Activated CD8-positive, alpha-beta memory T cell treated with anti-CD3 and anti-CD28 coated beads, Interleukin-2, amount 10 ng/mL, durations not matched to agents 7 days and 5 days (primary cell): ENCODE measurements around the gene ZNF346. TPM values are rescaled to one million over a fixed set of nuclear protein-coding genes. Genes with fewer than 3 reads are reported as not detected.
"Not testable (repeated sequence)": the region's sequence is repeated elsewhere in the genome, so short reads cannot be mapped to it uniquely, and the experiment has no call there.

Experiments
- ATAC-seq: fragments of 150-1000 bp; cut with Tn5 transposase; one replicate; pipeline ENCODE4 v1.10.0; 2021; ENCODE audit warnings: moderate library complexity
- CTCF ChIA-PET: fragments of 350-600 bp; sonication (Branson Sonifier 250); formaldehyde crosslinking; loops from one replicate; lab custom pipeline; 2021; ENCODE audit warnings: antibody characterized with exemption; lab: Charles Lee
- DNase-seq: peaks from one replicate; pipeline ENCODE4 v3.0.0-alpha.2; 2020
- H3K27ac Mint-ChIP-seq: one replicate; pipeline ENCODE4 v1.8.0; 2021; ENCODE audit warnings: mild to moderate bottlenecking, mixed read lengths
- H3K27me3 Mint-ChIP-seq: one replicate; pipeline ENCODE4 v1.8.0; 2021; ENCODE audit warnings: mixed read lengths
- H3K36me3 Mint-ChIP-seq: one replicate; pipeline ENCODE4 v1.8.0; 2021; ENCODE audit warnings: mild to moderate bottlenecking, mixed read lengths
- H3K4me1 Mint-ChIP-seq: one replicate; pipeline ENCODE4 v1.8.0; 2021; ENCODE audit warnings: mixed read lengths
- H3K4me3 Mint-ChIP-seq: one replicate; pipeline ENCODE4 v1.8.0; 2021; ENCODE audit warnings: mild to moderate bottlenecking, moderate library complexity, mixed read lengths
- H3K9me3 Mint-ChIP-seq: one replicate; pipeline ENCODE4 v1.8.0; 2022; ENCODE audit warnings: low read depth, mixed read lengths
- total RNA-seq, 2 experiments: library from RNA; stranded (reverse); gene quantifications; one replicate each; pipeline ENCODE4 v1.2.3, GENCODE V29; 2021

ZNF346 gene
- total RNA-seq, 2 experiments from 2014 or later: 28.8 to 31.2 TPM

DNA sequence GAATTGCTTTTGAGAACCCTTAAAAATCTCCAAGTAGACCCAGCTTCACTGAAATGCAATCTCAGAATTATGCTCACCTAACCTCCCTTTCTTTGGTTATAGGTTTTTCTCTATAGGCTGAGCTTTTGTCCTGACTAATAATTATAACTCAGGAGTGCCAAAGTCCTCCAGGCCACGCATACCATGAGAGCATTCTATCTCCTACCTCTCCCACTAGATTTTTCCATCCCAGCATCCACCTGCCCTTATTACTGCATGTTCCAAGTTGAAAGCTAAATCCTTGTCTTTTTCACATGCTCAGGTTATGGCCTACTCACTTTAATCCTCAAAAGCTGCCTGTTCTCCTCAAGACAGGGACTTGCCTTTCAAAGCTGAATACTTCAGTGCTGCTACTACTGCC is 22.1 kb downstream of the ZNF346 start:
- Mint-ChIP-seq H3K36me3 (peaks cover 25% of the 10 kb centered on the region), H3K27me3 (no peaks in the 10 kb centered on the region), H3K4me1 (peaks cover 2% of the 10 kb centered on the region), H3K9me3 (no peaks in the 10 kb centered on the region), H3K27ac (no peak overlapping the region), H3K4me3 (no peak overlapping the region)
- no peak for DNase-seq
- CTCF ChIA-PET: interaction anchor here (1.5 kb wide), 1 partner anchor 27 kb away, joined by 5 read pairs; no protein-coding TSS in a partner anchor
- no peak for ATAC-seq

DNA sequence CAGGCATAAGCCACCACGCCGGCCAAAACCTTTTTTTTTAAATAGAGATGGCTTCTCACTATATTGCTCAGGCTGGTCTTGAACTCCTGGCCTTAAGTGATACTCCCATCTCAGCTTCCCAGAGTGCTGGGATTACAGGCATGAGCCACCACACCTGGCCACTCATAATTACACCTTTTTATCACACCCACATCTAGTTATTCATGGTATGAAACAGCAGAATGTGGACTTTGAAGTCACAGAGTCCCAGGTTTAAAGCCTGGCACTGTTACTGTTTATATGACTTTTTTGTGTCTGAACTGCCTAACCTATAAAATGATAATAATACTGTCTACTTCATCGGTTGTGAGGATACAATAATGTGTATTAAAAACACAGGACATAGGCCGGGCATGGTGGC is 23.1 kb downstream of the ZNF346 start:
- no peak overlapping the region for H3K4me3 Mint-ChIP-seq
- no peaks in the 10 kb centered on the region for H3K9me3 Mint-ChIP-seq
- CTCF ChIA-PET: interaction anchor here (0.6 kb wide), 1 partner anchor 19 kb away, joined by 5 read pairs; no protein-coding TSS in a partner anchor
- peaks cover 30% of the 10 kb centered on the region for H3K36me3 Mint-ChIP-seq
- DNase-seq: no peak
- peaks cover 2% of the 10 kb centered on the region for H3K4me1 Mint-ChIP-seq
- ATAC-seq: no peak
- no peaks in the 10 kb centered on the region for H3K27me3 Mint-ChIP-seq
- H3K27ac Mint-ChIP-seq: no peak overlapping the region

DNA sequence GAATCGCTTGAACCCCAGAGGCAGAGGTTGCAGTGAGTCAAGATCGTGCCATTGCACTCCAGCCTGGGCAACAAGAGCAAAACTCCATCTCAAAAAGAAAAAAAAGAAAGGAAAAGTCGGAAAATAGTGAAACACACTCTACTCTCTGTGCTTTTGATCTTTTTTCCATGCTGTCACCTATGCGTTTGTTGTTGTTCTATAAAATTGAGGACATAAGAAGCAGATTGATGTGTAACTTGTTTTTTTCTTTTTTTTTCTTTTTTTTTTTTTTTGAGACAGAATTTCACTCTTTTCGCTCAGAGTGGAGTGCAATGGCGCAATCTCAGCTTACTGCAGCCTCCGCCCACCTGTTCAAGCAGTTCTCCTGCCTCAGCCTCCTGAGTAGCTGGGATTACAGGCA is 26.0 kb downstream of the ZNF346 start:
- H3K4me3 Mint-ChIP-seq, CTCF ChIA-PET, DNase-seq, H3K4me1 Mint-ChIP-seq, H3K9me3 Mint-ChIP-seq, H3K27me3 Mint-ChIP-seq, H3K27ac Mint-ChIP-seq, ATAC-seq: not testable (repeated sequence)
- H3K36me3 Mint-ChIP-seq: peaks cover 34% of the 10 kb centered on the region

DNA sequence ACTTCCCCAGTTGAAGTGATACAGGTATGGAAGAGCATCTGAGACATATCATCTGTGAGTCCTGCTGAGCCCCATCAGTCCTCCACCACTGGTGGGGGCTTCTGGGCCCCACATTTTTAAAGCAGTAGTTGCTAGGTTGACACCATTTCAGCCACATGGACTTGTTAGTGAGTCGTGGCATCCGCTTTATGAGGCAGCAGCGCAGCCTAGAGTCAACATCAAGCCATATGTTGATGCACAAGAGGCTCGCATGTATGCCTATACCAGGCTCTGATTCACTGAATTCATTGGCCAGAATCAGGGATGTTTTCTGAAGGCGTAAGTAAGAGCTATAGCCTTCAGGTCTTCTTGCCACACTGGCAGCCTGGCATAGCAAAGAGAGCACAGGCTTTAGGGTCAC is 26.8 kb downstream of the ZNF346 start:
- H3K4me1 Mint-ChIP-seq: peaks cover 2% of the 10 kb centered on the region
- no peak overlapping the region for H3K4me3 Mint-ChIP-seq
- no peaks in the 10 kb centered on the region for H3K27me3 Mint-ChIP-seq
- no peak for DNase-seq
- H3K36me3 Mint-ChIP-seq: peaks cover 32% of the 10 kb centered on the region
- ATAC-seq: no peak
- H3K9me3 Mint-ChIP-seq: no peaks in the 10 kb centered on the region
- CTCF ChIA-PET: no interaction called here
- no peak overlapping the region for H3K27ac Mint-ChIP-seq

DNA sequence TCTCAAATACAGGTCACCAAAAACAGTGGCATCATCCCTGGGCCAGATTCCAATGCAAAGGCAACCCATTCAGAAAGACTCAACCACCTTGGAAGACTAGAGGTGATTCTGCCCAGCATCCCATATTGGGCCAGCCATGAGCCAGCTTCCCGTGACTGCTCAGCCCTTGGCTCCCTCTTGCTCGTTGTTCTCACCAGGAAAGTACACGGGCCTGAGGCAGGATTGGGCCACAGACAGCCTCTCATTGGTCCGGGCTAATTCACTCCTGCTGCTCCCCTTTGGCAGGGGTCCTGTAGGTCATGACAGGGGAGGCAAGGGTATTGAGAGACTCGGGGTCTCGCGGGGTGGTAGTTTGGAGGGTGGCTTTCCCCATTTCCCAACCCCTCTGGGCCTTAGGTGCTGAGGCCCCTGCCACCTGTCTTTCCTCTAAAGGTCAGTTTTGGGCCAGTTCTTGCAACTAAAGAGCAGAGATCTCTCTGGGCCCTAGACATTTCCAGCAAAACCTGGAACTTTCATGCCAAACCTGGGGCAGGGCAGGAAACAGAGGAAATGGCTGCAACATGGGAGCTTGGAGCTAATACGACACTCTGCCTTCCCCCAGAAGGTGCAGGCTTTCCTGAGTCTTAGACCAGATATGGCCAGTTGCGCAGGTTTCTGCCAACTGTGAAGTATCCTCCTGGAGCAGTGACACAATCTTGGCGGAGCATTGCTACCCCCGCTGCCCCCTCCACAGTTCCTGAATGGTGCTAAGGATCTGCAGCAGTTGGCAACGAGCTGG is 42.2 kb downstream of the ZNF346 start:
- Mint-ChIP-seq H3K27me3 (no peaks in the 10 kb centered on the region), H3K4me1 (no peaks in the 10 kb centered on the region), H3K4me3 (no peak overlapping the region), H3K9me3 (no peaks in the 10 kb centered on the region), H3K27ac (no peak overlapping the region), H3K36me3 (peaks cover 13% of the 10 kb centered on the region)
- ATAC-seq (no peak), DNase-seq (no peak)
- CTCF ChIA-PET: no interaction called here

DNA sequence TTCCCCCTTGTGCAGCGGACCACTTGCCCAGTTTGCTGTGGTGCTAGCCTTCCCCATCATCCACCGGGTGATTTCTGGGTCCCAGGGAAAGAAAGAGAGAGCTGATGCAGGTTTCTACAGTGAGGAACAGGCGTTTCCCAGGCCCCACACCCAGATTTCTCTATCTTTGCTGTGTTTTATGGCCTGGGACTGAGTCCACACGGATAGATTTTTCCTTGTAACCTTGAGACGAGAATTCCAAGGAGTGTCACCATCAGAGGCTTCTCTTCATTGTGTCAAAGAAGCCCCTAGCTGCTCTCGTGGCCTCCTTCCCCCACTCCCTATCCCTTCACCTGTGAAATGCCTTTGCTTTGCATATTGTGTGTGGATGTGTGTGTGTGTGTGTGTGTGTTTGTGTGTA is 43.0 kb downstream of the ZNF346 start:
- Mint-ChIP-seq H3K4me1 (no peaks in the 10 kb centered on the region), H3K4me3 (no peak overlapping the region), H3K27me3 (no peaks in the 10 kb centered on the region), H3K27ac (no peak overlapping the region), H3K36me3 (peaks cover 10% of the 10 kb centered on the region), H3K9me3 (no peaks in the 10 kb centered on the region)
- DNase-seq (no peak), ATAC-seq (no peak)
- CTCF ChIA-PET: no interaction called here

DNA sequence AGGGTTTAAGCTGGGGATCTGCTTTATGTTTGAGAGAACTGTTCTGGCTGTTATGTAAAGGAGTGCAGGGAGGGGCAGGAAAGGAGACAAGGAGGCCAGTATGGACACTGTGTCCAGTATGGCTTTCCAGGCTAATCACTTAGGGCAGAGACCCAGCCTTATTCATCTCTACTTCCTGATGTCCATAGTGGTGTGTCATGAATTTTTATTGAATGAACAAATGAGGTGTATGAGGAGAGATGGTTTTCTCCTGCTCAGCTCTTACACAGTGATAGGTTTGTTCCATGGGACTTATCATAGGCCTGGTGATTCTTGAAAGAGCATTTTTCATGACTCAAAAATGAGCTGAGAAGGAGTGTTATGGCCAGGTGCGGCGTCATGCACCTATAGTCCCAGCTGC is 43.7 kb downstream of the ZNF346 start:
- no peaks in the 10 kb centered on the region for H3K9me3 Mint-ChIP-seq
- H3K27ac Mint-ChIP-seq: peak overlapping the region; percentile 15
- CTCF ChIA-PET: interaction anchor here (1.3 to 8.8 kb wide), 2 partner anchors 13 to 46 kb away, joined by 3 to 93 read pairs; no protein-coding TSS in a partner anchor
- no peak for DNase-seq
- peaks cover 10% of the 10 kb centered on the region for H3K36me3 Mint-ChIP-seq
- no peaks in the 10 kb centered on the region for H3K4me1 Mint-ChIP-seq
- H3K4me3 Mint-ChIP-seq: no peak overlapping the region
- no peaks in the 10 kb centered on the region for H3K27me3 Mint-ChIP-seq
- no peak for ATAC-seq

DNA sequence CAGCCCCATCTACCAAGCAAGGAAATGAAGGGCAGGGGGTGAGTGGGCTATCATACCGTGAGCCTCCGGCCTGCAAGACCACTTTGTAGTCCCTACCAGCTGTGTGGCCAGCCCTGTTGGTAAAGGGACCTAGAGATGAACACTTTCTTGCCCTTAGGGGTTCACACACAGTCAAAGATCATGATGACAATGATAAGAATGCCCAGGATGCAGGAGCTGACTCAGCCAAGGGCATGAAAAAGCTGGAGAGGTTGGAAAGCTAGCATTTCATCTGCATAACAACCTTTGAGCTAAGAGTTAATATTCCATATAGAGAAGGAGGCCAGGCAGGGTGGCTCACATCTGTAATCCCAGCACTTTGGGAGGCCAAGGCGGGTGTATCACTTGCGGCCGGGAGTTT is 45.0 kb downstream of the ZNF346 start:
- Mint-ChIP-seq H3K4me3 (no peak overlapping the region), H3K27me3 (no peaks in the 10 kb centered on the region), H3K4me1 (peaks cover 3% of the 10 kb centered on the region), H3K27ac (no peak overlapping the region), H3K9me3 (no peaks in the 10 kb centered on the region), H3K36me3 (peaks cover 2% of the 10 kb centered on the region)
- DNase-seq (no peak), ATAC-seq (no peak)
- CTCF ChIA-PET: interaction anchor here (1.3 to 8.8 kb wide), 2 partner anchors 14 to 45 kb away, joined by 3 to 93 read pairs; no protein-coding TSS in a partner anchor

DNA sequence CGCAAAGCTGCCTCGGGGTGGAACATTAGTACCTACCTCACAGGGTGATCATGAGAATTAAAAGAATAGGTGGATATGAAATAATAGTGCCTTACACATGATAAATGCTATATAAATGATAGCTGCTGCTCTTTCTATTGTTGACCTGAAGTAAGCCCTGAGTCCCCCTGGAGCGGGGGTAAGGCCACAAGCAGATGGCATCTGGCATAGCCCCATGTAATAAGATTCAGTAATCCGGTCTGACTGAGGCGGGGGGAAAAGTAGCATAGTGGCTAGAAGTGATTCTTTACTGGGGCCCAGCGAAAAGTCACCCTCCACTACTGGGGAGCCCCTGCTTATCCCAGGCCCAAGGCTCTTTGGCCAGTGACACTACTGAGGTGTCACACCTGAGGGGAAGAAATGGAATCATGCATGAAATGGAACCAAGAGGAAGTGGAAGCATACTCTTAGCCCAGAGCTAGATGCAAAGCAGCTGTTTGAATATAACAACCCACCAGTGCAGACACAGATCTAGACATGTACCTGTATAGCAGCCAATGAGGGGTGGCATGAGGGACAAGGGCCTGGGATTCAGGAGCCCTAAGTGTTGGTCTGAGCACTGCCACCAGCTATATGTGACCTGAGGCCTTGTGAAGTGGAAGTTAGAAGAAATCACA is 48.2 kb downstream of the ZNF346 start:
- ATAC-seq (no peak), DNase-seq (no peak)
- no peaks in the 10 kb centered on the region for H3K27me3 Mint-ChIP-seq
- peaks cover 11% of the 10 kb centered on the region for H3K4me1 Mint-ChIP-seq
- CTCF ChIA-PET: interaction anchor here (0.6 to 8.8 kb wide), 16 partner anchors 8 to 431 kb away, joined by 3 to 93 read pairs (median 4); partner anchors contain the start of gene FGFR4
- peaks cover 5% of the 10 kb centered on the region for H3K36me3 Mint-ChIP-seq
- no peak overlapping the region for H3K27ac Mint-ChIP-seq
- H3K4me3 Mint-ChIP-seq: no peak overlapping the region
- no peaks in the 10 kb centered on the region for H3K9me3 Mint-ChIP-seq

DNA sequence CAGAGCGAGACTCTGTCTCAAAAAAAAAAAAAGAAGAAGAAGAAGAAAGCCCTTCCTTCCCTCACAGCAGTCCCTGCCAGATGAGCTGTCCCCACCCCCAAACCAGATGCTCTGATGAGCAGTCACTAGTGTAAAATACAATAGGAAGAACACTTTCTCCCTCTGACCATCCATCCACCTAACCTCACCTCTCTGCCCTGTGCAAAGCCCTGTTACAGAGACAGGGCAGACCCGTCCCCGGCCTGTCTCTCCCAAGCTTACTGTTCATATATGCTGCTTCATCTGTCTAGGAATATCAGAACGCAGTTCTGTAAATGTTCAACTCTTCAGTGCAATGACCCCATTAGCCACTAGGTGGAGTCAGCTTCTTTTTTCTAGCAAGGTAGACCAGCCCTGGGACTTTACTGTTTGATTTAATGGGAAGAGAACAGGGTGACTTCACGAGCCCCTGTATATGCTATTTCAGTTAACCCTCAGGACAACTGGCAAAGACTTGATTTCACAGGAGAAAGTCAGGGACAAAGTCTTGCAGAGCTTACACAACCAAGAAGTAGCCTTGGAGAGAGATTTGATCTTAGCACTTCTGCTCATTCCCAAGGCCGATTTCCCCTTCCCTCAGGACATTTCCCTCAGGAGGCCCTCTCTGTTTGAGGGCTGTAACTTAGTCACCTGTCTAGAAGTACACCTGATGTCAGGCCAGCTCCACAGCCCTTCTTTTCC is 49.3 kb downstream of the ZNF346 start:
- DNase-seq: peak; percentile 76
- H3K27ac Mint-ChIP-seq: peak overlapping the region; percentile 34
- H3K27me3 Mint-ChIP-seq: no peaks in the 10 kb centered on the region

DNA sequence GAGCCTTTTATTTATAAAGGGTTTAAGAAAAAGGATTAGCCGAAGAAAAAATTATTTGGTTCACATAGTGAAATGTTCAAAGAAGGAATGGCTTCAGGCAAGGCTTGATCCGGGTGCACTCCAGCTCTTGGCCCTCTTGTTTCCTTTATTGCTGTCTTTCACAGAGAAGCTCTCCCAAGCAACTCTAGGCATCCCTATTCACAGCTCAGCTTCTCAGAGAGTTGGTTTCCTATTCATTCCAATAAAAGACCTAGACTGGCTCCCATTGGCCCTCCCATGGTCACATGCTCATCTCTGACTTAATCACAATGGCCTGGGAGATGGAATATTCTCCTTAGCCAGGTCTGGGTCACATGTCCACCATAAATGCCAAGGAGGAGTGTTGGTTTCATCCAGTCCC is 54.8 kb downstream of the ZNF346 start:
- ATAC-seq (no peak), DNase-seq (no peak)
- H3K4me3 Mint-ChIP-seq: no peak overlapping the region
- no peaks in the 10 kb centered on the region for H3K9me3 Mint-ChIP-seq
- H3K36me3 Mint-ChIP-seq: peaks cover 5% of the 10 kb centered on the region
- H3K27me3 Mint-ChIP-seq: peaks cover 5% of the 10 kb centered on the region
- H3K27ac Mint-ChIP-seq: no peak overlapping the region
- peaks cover 9% of the 10 kb centered on the region for H3K4me1 Mint-ChIP-seq
- CTCF ChIA-PET: no interaction called here

More for the DNA sequence above, 49.3 kb downstream of the ZNF346 start:
- peaks cover 11% of the 10 kb centered on the region for H3K4me1 Mint-ChIP-seq
- H3K4me3 Mint-ChIP-seq: no peak overlapping the region
- CTCF ChIA-PET: interaction anchor here (0.6 to 8.8 kb wide), 28 partner anchors 11 to 429 kb away, joined by 3 to 93 read pairs (median 4); partner anchors contain the start of genes FGFR4 and ZNF346
- H3K36me3 Mint-ChIP-seq: peaks cover 5% of the 10 kb centered on the region
- peak; percentile 79 for ATAC-seq
- H3K9me3 Mint-ChIP-seq: no peaks in the 10 kb centered on the region

DNA sequence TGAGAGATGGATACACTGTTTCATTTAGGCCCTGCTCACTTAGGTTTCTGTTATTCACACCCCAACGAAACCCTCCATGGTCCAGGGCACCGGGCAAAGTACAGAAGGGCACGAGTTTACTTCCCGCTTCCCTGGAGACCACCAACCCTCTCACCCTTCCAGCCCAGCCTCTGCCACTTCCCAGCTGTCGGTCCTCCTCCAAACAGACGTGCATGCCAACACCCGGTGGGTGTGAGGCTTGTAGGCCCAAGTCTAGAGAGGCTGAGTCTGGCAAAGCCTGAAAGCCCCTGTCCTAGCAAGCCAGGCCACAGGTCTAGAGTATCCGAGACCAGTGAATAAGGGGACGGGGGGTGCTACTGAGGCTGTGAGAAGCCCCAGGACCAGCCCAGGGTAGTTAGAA is 57.1 kb downstream of the ZNF346 start:
- Mint-ChIP-seq H3K9me3 (no peaks in the 10 kb centered on the region), H3K27ac (no peak overlapping the region), H3K4me1 (no peaks in the 10 kb centered on the region), H3K4me3 (no peak overlapping the region), H3K27me3 (peaks cover 17% of the 10 kb centered on the region), H3K36me3 (no peaks in the 10 kb centered on the region)
- DNase-seq: no peak
- ATAC-seq: no peak
- CTCF ChIA-PET: interaction anchor here (1.2 kb wide), 1 partner anchor 10 kb away, joined by 3 read pairs; no protein-coding TSS in a partner anchor

DNA sequence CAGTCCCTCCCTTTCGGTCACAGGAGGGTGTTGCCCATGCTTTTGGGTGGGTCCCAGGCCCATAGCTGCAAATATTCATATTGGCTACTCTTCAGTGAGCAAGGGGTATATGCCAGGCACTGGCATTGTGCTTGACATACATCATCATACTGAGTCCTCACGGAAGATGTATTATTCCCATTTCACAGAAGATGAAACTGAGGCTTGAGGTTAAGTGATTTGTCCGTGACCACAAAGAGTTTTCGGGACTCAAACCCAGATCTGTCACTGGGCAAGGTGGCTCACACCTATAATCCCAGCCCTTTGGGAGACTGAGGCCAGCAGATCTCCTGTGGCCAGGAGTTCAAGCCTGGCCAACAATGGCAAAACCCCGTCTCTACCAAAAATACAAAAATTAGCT is 57.8 kb downstream of the ZNF346 start:
- CTCF ChIA-PET: no interaction called here
- H3K27ac Mint-ChIP-seq: no peak overlapping the region
- H3K4me1 Mint-ChIP-seq: no peaks in the 10 kb centered on the region
- no peaks in the 10 kb centered on the region for H3K9me3 Mint-ChIP-seq
- no peak overlapping the region for H3K4me3 Mint-ChIP-seq
- DNase-seq (no peak), ATAC-seq (no peak)
- peaks cover 22% of the 10 kb centered on the region for H3K27me3 Mint-ChIP-seq
- H3K36me3 Mint-ChIP-seq: no peaks in the 10 kb centered on the region
